Esophagus squamous epithelium (tissue), 5 donors: ENCODE data around the gene CISH. TPM values are rescaled to one million over a fixed set of nuclear protein-coding genes. Genes with fewer than 3 reads are reported as not detected.

Experiments
- DNase-seq: peaks from one replicate; lab custom pipeline; 2025; lab: John Stamatoyannopoulos, UW
- H3K27ac ChIP-seq, 4 donors: fragments of 200-600 bp; sonication (generic); one replicate each; pipeline ENCODE4 v1.5.1; 2016 to 2019; ENCODE audit warnings: mild to moderate bottlenecking in 1 of 4
- H3K27me3 ChIP-seq, 4 donors: fragments of 200-600 bp; sonication (generic); 1 replicate in 3 of 4; 2 replicates in 1 of 4; pipeline versions ENCODE4 v1.5.1 to v1.6.0; 2017 to 2021; ENCODE audit warnings: antibody characterized with exemption in 1 of 4
- H3K36me3 ChIP-seq, 3 donors: fragments of 200-600 bp; sonication (generic); one replicate each; pipeline ENCODE4 v1.5.1; 2016 to 2019
- H3K4me1 ChIP-seq, 3 donors: fragments of 200-600 bp; sonication (generic); one replicate each; pipeline ENCODE4 v1.5.1; 2017 to 2019
- H3K4me3 ChIP-seq, 4 donors: fragments of 200-600 bp; sonication (generic); 1 replicate in 3 of 4; 2 replicates in 1 of 4; pipeline ENCODE4 v1.5.1; 2016 to 2019; ENCODE audit warnings: mild to moderate bottlenecking in 2 of 4, moderate library complexity in 1 of 4
- H3K9me3 ChIP-seq, 3 donors: fragments of 200-600 bp; sonication (generic); one replicate each; pipeline ENCODE4 v1.5.1; 2016 to 2019
- CTCF ChIP-seq, 6 experiments: fragments of 450-650 bp in 4 of 6; fragments of 200-600 bp in 2 of 6; sonication (generic) in 2 of 6; IDR thresholded peaks; one replicate each; pipeline ENCODE4 v1.5.1; 2016 to 2019; ENCODE audit warnings: antibody characterized with exemption in 6 of 6, mild to moderate bottlenecking in 4 of 6, moderate library complexity in 4 of 6
- POLR2A ChIP-seq, 4 donors: fragments of 450-650 bp; IDR thresholded peaks; one replicate each; pipeline ENCODE4 v1.6.1; 2017; ENCODE audit warnings: antibody characterized with exemption in 4 of 4, mild to moderate bottlenecking in 4 of 4, moderate library complexity in 3 of 4
- WGBS, 2 donors: methylation state at CpG; one replicate each; pipeline ENCODE4 v1.1.5; 2018; 5-methylcytosine and 5-hydroxymethylcytosine counted together
- intact Hi-C: fragments of 100-400 bp; cut with DNase I; formaldehyde crosslinking; loops from one replicate; pipeline ENCODE4 v1.15.0; 2022
- total RNA-seq, 4 donors: library from RNA; depleted of rRNA; stranded (reverse); fragments of >200 nt; gene quantifications; one replicate each; pipeline ENCODE4 v1.1.0, GENCODE V29; 2016
- donor health status: DM: yes; HTN: yes; CAD: no.

Gene CISH
- total RNA-seq, 4 donors from 2014 or later, result 3.1 to 11.1 (median 6.8) TPM

- Histone ChIP-seq H3K36me3 (peaks cover 13 to 60% (median 14%) of the 10 kb centered on the region in 3 donors), H3K4me1 (no peaks in the 10 kb centered on the region), H3K27ac (no peak overlapping the region), H3K27me3 (no peaks in the 10 kb centered on the region), H3K9me3 (no peaks in the 10 kb centered on the region), H3K4me3 (no peak overlapping the region)
- intact Hi-C loops, result no loop called here
- no peak for DNase-seq
- 58 to 80% methylated on average over 1 to 2 of the region's 2 CpGs for WGBS, 2 donors
- TF ChIP-seq CTCF (IDR thresholded peaks at IDR 0.05) (no peak), POLR2A (IDR thresholded peaks at IDR 0.05) (no peak)
These were observed 37.4 kb upstream of the CISH start for GRCh38 chr3:50648944-50649343.

- Histone ChIP-seq H3K27me3 (no peaks in the 10 kb centered on the region), H3K36me3 (peaks cover 13 to 66% (median 14%) of the 10 kb centered on the region in 3 donors), H3K4me1 (no peaks in the 10 kb centered on the region), H3K27ac (no peak overlapping the region), H3K9me3 (no peaks in the 10 kb centered on the region), H3K4me3 (no peak overlapping the region)
- intact Hi-C loops, result no loop called here
- WGBS, 2 donors, result 0 to 83% methylated on average over 1 to 5 of the region's 6 CpGs
- TF ChIP-seq POLR2A (IDR thresholded peaks at IDR 0.05) (no peak), CTCF (IDR thresholded peaks at IDR 0.05) (no peak)
- no peak for DNase-seq
These were observed 36.7 kb upstream of the CISH start for GRCh38 chr3:50648313-50648712.

GRCh38 chr3:50645378-50645777 lies 33.8 kb upstream of the CISH start:
- Histone ChIP-seq H3K36me3 (peaks cover 24 to 95% (median 28%) of the 10 kb centered on the region in 3 donors), H3K4me3 (no peak overlapping the region), H3K27ac (no peak overlapping the region), H3K4me1 (no peaks in the 10 kb centered on the region), H3K27me3 (no peaks in the 10 kb centered on the region), H3K9me3 (no peaks in the 10 kb centered on the region)
- intact Hi-C loops, result no loop called here
- no peak for DNase-seq
- no peak for TF ChIP-seq CTCF (IDR thresholded peaks at IDR 0.05)
- no peak for TF ChIP-seq POLR2A (IDR thresholded peaks at IDR 0.05)
- 67 to 80% methylated on average over 1 to 2 of the region's 2 CpGs for WGBS, 2 donors

- TF ChIP-seq CTCF (IDR thresholded peaks at IDR 0.05) (no peak), POLR2A (IDR thresholded peaks at IDR 0.05) (no peak)
- no peak overlapping the region for H3K27ac ChIP-seq
- intact Hi-C loops, result no loop called here
These were observed 33.0 kb upstream of the CISH start for GRCh38 chr3:50644561-50644960.

GRCh38 chr3:50642382-50642781 lies 30.8 kb upstream of the CISH start:
- intact Hi-C loops, result no loop called here
- Histone ChIP-seq H3K36me3 (peaks cover 16 to 87% (median 28%) of the 10 kb centered on the region in 3 donors), H3K27me3 (no peaks in the 10 kb centered on the region), H3K4me1 (peaks cover 0 to 18% (median 0%) of the 10 kb centered on the region in 3 donors), H3K9me3 (no peaks in the 10 kb centered on the region), H3K4me3 (no peak overlapping the region), H3K27ac (no peak overlapping the region)
- no peak for DNase-seq
- WGBS, 2 donors, result 71 to 91% methylated on average over 1 of the region's 1 CpG
- TF ChIP-seq CTCF (IDR thresholded peaks at IDR 0.05), result no peak
- TF ChIP-seq POLR2A (IDR thresholded peaks at IDR 0.05), result no peak

More at GRCh38 chr3:50644561-50644960, 33.0 kb upstream of the CISH start:
- Histone ChIP-seq H3K4me1 (no peaks in the 10 kb centered on the region), H3K4me3 (no peak overlapping the region), H3K36me3 (peaks cover 24 to 99% (median 28%) of the 10 kb centered on the region in 3 donors), H3K9me3 (no peaks in the 10 kb centered on the region), H3K27me3 (no peaks in the 10 kb centered on the region)
- DNase-seq, result no peak
- 74 to 75% methylated on average over 7 of the region's 7 CpGs for WGBS, 2 donors
